ENCODE results near the gene GALNT6. TPM values are rescaled to one million over a fixed set of nuclear protein-coding genes. Genes with fewer than 3 reads are reported as not detected.
A peak's percentile ranks its signal among the peaks of the same experiment; 100 is the strongest.

Gene GALNT6
- total RNA-seq, 4 donors from 2014 or later: 1.3 to 16.4 (median 4.7) TPM

- no peak for TF ChIP-seq CTCF (IDR thresholded peaks at IDR 0.05)
- no peak for TF ChIP-seq POLR2A (IDR thresholded peaks at IDR 0.05)
- 83 to 93% methylated on average over 14 of the region's 14 CpGs for WGBS, 2 donors
- intact Hi-C loops (cut with DNase I; ENCODE audit: low total_unique reads): no loop called here
- H3K4me3 ChIP-seq (ENCODE audit: low read depth, poor library complexity, severe bottlenecking): no peak overlapping the region
- peak in 1 of 2 donors; percentile 54 for DNase-seq (ENCODE audit: low spot score in 2 of 2)
Observed at GRCh38 chr12:51401020-51401419, 9.8 kb upstream of the GALNT6 start.

GRCh38 chr12:51399891-51400290 lies 8.7 kb upstream of the GALNT6 start:
- intact Hi-C loops (cut with DNase I; ENCODE audit: low total_unique reads): no loop called here
- 75 to 82% methylated on average over 4 of the region's 4 CpGs for WGBS, 2 donors
- no peak overlapping the region for H3K4me3 ChIP-seq (ENCODE audit: low read depth, poor library complexity, severe bottlenecking)
- no peak for DNase-seq (ENCODE audit: low spot score in 2 of 2)
- TF ChIP-seq POLR2A (IDR thresholded peaks at IDR 0.05) (no peak), CTCF (IDR thresholded peaks at IDR 0.05) (no peak)

- DNase-seq (ENCODE audit: low spot score in 2 of 2): no peak
- intact Hi-C loops (cut with DNase I; ENCODE audit: low total_unique reads): no loop called here
- TF ChIP-seq POLR2A (IDR thresholded peaks at IDR 0.05) (no peak), CTCF (IDR thresholded peaks at IDR 0.05) (no peak)
- 82 to 87% methylated on average over 4 of the region's 4 CpGs for WGBS, 2 donors
- no peak overlapping the region for H3K4me3 ChIP-seq (ENCODE audit: low read depth, poor library complexity, severe bottlenecking)
Observed at GRCh38 chr12:51397670-51398069, 6.5 kb upstream of the GALNT6 start.

- intact Hi-C loops (cut with DNase I; ENCODE audit: low total_unique reads): no loop called here
- DNase-seq (ENCODE audit: low spot score in 2 of 2): peak in 1 of 2 donors; percentile 64
- WGBS, 2 donors: 60 to 68% methylated on average over 8 of the region's 8 CpGs
- TF ChIP-seq CTCF (IDR thresholded peaks at IDR 0.05): no peak
- no peak for TF ChIP-seq POLR2A (IDR thresholded peaks at IDR 0.05)
- H3K4me3 ChIP-seq (ENCODE audit: low read depth, poor library complexity, severe bottlenecking): no peak overlapping the region
Observed at GRCh38 chr12:51395283-51396230, 4.4 kb upstream of the GALNT6 start.

- intact Hi-C loops (cut with DNase I; ENCODE audit: low total_unique reads): no loop called here
- no peak overlapping the region for H3K4me3 ChIP-seq (ENCODE audit: low read depth, poor library complexity, severe bottlenecking)
- TF ChIP-seq POLR2A (IDR thresholded peaks at IDR 0.05) (no peak), CTCF (IDR thresholded peaks at IDR 0.05) (no peak)
- DNase-seq (ENCODE audit: low spot score in 2 of 2): peak; percentile 54 to 84
- WGBS, 2 donors: 70 to 73% methylated on average over 14 of the region's 14 CpGs
Observed at GRCh38 chr12:51393676-51394545, 2.7 kb upstream of the GALNT6 start.

Measured in lower leg skin (tissue), 4 donors.